Neural cell (in vitro differentiated cells): ENCODE measurements around the gene SAMD14. TPM values are rescaled to one million over a fixed set of nuclear protein-coding genes. Genes with fewer than 3 reads are reported as not detected.

Experiments
- H2AFZ ChIP-seq: fragments of 200-600, 300-800 bp; sonication (generic), shearing (Covaris generic); 2 replicates; pipeline ENCODE4 v1.6.0; 2014; ENCODE audit warnings: low read depth, mild to moderate bottlenecking, antibody characterized with exemption, low read length, moderate library complexity
- H3F3A ChIP-seq: fragments of 200-600 bp; shearing (Covaris generic); 2 replicates; pipeline ENCODE4 v1.6.1; 2016; ENCODE audit warnings: mild to moderate bottlenecking, moderate library complexity, mixed read lengths, antibody characterized with exemption, low read length; ENCODE audit not compliant: insufficient read depth, poor library complexity, severe bottlenecking
- H3K27ac ChIP-seq: fragments of 200-600, 300-800 bp; sonication (generic), shearing (Covaris generic); 2 replicates; pipeline ENCODE4 v1.5.1; 2014; ENCODE audit warnings: mild to moderate bottlenecking, low read length, moderate library complexity
- H3K27me3 ChIP-seq: fragments of 300-800, 200-600 bp; sonication (generic), shearing (Covaris generic); 2 replicates; pipeline ENCODE4 v1.6.0; 2014; ENCODE audit warnings: mild to moderate bottlenecking, low read depth, low read length, moderate library complexity; ENCODE audit not compliant: insufficient read depth
- H3K36me3 ChIP-seq: fragments of 300-800, 200-600 bp; sonication (generic), shearing (Covaris generic); 2 replicates; pipeline ENCODE4 v1.5.1; 2014; ENCODE audit warnings: mild to moderate bottlenecking, antibody characterized with exemption, low read length, moderate library complexity; ENCODE audit not compliant: insufficient read depth
- H3K4me2 ChIP-seq: fragments of 300-800, 200-600 bp; sonication (generic), shearing (Covaris generic); 2 replicates; pipeline ENCODE4 v1.6.0; 2014; ENCODE audit warnings: mild to moderate bottlenecking, low read length
- H3K4me3 ChIP-seq: fragments of 300-800, 200-600 bp; sonication (generic), shearing (Covaris generic); 2 replicates; pipeline ENCODE4 v1.5.1; 2014; ENCODE audit warnings: mild to moderate bottlenecking, low read length, moderate library complexity
- H3K79me2 ChIP-seq: fragments of 200-600 bp; shearing (Covaris generic); replicated peaks from 2 replicates; pipeline ENCODE4 v1.6.0; 2014; ENCODE audit warnings: mild to moderate bottlenecking, low read length, moderate library complexity; ENCODE audit not compliant: insufficient read depth
- H3K9ac ChIP-seq: fragments of 300-800, 200-600 bp; sonication (generic), shearing (Covaris generic); 2 replicates; pipeline ENCODE4 v1.6.1; 2016; ENCODE audit warnings: mild to moderate bottlenecking, low read length, mixed read lengths
- H3K9me2 ChIP-seq: fragments of 200-600 bp; shearing (Covaris generic); 2 replicates; pipeline ENCODE4 v1.6.1; 2016; ENCODE audit warnings: mild to moderate bottlenecking, low read length, mixed read lengths; ENCODE audit not compliant: insufficient read depth
- H3K9me3 ChIP-seq: fragments of 200-600, 300-800 bp; sonication (generic), shearing (Covaris generic); 2 replicates; pipeline ENCODE4 v1.6.1; 2016; ENCODE audit warnings: mild to moderate bottlenecking, mixed run types, low read length, moderate library complexity, mixed read lengths
- H4K20me1 ChIP-seq: fragments of 200-600 bp; shearing (Covaris generic); 2 replicates; pipeline ENCODE4 v1.6.1; 2016; ENCODE audit warnings: mild to moderate bottlenecking, mixed run types; ENCODE audit not compliant: insufficient read depth
- EP300 ChIP-seq: fragments of 450-650 bp; conservative IDR thresholded peaks from 2 replicates; pipeline ENCODE4 v1.6.1; 2014; ENCODE audit warnings: antibody characterized with exemption, mild to moderate bottlenecking, moderate library complexity; ENCODE audit not compliant: poor library complexity, severe bottlenecking
- EZH2 ChIP-seq: fragments of 200-600, 300-800 bp; shearing (Covaris generic), sonication (generic); IDR thresholded peaks from 2 replicates; pipeline ENCODE4 v1.6.1; 2014; ENCODE audit warnings: antibody characterized with exemption, low read length, borderline replicate concordance, mild to moderate bottlenecking; ENCODE audit not compliant: insufficient read depth, poor library complexity, severe bottlenecking
- MXI1 ChIP-seq: fragments of 450-650 bp; conservative IDR thresholded peaks from 2 replicates; pipeline ENCODE4 v1.6.1; 2014; ENCODE audit warnings: antibody characterized with exemption, mild to moderate bottlenecking; ENCODE audit not compliant: poor library complexity, severe bottlenecking
- POLR2AphosphoS5 ChIP-seq: IDR thresholded peaks from 2 replicates; pipeline ENCODE4 v1.6.1; 2012
- RAD21 ChIP-seq: fragments of 450-650 bp; conservative IDR thresholded peaks from 2 replicates; pipeline ENCODE4 v1.6.1; 2014; ENCODE audit warnings: antibody characterized with exemption, mild to moderate bottlenecking, moderate library complexity
- SMC3 ChIP-seq: fragments of 450-650 bp; conservative IDR thresholded peaks from 2 replicates; pipeline ENCODE4 v1.6.1; 2014; ENCODE audit warnings: antibody characterized with exemption, mild to moderate bottlenecking, moderate library complexity; ENCODE audit not compliant: poor library complexity
- TAF1 ChIP-seq: IDR thresholded peaks from 2 replicates; pipeline ENCODE4 v1.6.1; 2012; ENCODE audit warnings: low read depth
- polyA plus RNA-seq: library from polyadenylated mRNA; depleted of rRNA; stranded (reverse); fragments of >200 nt; gene quantifications from 2 replicates; pipeline ENCODE4 v1.2.3, GENCODE V29; 2014
- TF ChIP-seq, protein P1 (sequence below): fragments of 450-650 bp; IDR thresholded peaks from 2 replicates; pipeline ENCODE4 v1.5.1; 2014; ENCODE audit warnings: antibody characterized with exemption, mild to moderate bottlenecking, moderate library complexity; ENCODE audit not compliant: poor library complexity, severe bottlenecking
- TF ChIP-seq, protein P2 (sequence below): IDR thresholded peaks from 2 replicates; pipeline ENCODE4 v1.6.1; 2012; ENCODE audit warnings: borderline replicate concordance

SAMD14 gene
- polyA plus RNA-seq, 1 donor from 2014 or later, result 105 TPM

DNA sequence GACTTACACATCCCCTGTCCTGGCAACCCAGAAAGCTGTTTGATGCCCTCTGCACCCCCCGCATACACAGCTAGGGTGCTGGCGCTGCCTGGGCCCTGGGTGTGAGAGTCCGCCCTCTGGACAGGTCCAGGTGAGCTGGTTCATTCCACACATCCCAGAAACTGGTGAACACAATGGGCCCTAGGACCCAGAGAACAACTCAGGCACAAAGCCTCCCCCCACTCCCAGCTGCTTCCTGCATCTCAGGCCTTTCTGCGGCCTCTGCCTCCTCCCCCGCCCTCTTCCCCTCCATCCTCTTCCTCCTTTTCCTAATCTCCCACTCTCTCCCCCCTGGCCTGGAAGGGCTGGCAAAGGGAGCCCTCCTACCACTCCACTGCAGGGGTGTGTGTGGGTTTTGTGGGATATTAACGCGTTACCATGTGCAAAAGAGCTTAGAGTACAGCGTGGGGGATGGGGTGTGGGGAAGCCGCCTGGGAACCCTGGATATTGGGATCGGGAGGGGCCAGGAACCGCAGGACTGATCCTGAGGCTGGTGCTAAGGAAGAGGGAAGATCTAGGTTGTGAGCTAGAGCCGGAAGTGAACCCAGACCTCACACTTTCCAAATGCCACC is 22.1 kb upstream of the SAMD14 start:
- peak overlapping the region; percentile 94 for H3K9ac ChIP-seq
- H3K4me2 ChIP-seq, result peak overlapping the region; percentile 99
- no peaks in the 10 kb centered on the region for H3F3A ChIP-seq
- no peaks in the 10 kb centered on the region for H3K36me3 ChIP-seq
- H3K4me3 ChIP-seq, result peak overlapping the region; percentile 91
- H3K27ac ChIP-seq, result peak overlapping the region; percentile 89
- peaks cover 33% of the 10 kb centered on the region for H3K79me2 ChIP-seq
- no peaks in the 10 kb centered on the region for H3K9me2 ChIP-seq
- H3K9me3 ChIP-seq, result no peaks in the 10 kb centered on the region
- peak overlapping the region; percentile 95 for H2AFZ ChIP-seq
- TF ChIP-seq EZH2 (no peak), RAD21 (peak; percentile 13), POLR2AphosphoS5 (peak; percentile 76), EP300 (peak; percentile 74), MXI1 (peak; percentile 83), TAF1 (peak; percentile 79), SMC3 (no peak)
- TF ChIP-seq, protein P1, sequence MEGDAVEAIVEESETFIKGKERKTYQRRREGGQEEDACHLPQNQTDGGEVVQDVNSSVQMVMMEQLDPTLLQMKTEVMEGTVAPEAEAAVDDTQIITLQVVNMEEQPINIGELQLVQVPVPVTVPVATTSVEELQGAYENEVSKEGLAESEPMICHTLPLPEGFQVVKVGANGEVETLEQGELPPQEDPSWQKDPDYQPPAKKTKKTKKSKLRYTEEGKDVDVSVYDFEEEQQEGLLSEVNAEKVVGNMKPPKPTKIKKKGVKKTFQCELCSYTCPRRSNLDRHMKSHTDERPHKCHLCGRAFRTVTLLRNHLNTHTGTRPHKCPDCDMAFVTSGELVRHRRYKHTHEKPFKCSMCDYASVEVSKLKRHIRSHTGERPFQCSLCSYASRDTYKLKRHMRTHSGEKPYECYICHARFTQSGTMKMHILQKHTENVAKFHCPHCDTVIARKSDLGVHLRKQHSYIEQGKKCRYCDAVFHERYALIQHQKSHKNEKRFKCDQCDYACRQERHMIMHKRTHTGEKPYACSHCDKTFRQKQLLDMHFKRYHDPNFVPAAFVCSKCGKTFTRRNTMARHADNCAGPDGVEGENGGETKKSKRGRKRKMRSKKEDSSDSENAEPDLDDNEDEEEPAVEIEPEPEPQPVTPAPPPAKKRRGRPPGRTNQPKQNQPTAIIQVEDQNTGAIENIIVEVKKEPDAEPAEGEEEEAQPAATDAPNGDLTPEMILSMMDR, result peak; percentile 35
- TF ChIP-seq, protein P2, sequence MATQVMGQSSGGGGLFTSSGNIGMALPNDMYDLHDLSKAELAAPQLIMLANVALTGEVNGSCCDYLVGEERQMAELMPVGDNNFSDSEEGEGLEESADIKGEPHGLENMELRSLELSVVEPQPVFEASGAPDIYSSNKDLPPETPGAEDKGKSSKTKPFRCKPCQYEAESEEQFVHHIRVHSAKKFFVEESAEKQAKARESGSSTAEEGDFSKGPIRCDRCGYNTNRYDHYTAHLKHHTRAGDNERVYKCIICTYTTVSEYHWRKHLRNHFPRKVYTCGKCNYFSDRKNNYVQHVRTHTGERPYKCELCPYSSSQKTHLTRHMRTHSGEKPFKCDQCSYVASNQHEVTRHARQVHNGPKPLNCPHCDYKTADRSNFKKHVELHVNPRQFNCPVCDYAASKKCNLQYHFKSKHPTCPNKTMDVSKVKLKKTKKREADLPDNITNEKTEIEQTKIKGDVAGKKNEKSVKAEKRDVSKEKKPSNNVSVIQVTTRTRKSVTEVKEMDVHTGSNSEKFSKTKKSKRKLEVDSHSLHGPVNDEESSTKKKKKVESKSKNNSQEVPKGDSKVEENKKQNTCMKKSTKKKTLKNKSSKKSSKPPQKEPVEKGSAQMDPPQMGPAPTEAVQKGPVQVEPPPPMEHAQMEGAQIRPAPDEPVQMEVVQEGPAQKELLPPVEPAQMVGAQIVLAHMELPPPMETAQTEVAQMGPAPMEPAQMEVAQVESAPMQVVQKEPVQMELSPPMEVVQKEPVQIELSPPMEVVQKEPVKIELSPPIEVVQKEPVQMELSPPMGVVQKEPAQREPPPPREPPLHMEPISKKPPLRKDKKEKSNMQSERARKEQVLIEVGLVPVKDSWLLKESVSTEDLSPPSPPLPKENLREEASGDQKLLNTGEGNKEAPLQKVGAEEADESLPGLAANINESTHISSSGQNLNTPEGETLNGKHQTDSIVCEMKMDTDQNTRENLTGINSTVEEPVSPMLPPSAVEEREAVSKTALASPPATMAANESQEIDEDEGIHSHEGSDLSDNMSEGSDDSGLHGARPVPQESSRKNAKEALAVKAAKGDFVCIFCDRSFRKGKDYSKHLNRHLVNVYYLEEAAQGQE, result peak; percentile 82
- H4K20me1 ChIP-seq, result peaks cover 24% of the 10 kb centered on the region
- no peaks in the 10 kb centered on the region for H3K27me3 ChIP-seq

DNA sequence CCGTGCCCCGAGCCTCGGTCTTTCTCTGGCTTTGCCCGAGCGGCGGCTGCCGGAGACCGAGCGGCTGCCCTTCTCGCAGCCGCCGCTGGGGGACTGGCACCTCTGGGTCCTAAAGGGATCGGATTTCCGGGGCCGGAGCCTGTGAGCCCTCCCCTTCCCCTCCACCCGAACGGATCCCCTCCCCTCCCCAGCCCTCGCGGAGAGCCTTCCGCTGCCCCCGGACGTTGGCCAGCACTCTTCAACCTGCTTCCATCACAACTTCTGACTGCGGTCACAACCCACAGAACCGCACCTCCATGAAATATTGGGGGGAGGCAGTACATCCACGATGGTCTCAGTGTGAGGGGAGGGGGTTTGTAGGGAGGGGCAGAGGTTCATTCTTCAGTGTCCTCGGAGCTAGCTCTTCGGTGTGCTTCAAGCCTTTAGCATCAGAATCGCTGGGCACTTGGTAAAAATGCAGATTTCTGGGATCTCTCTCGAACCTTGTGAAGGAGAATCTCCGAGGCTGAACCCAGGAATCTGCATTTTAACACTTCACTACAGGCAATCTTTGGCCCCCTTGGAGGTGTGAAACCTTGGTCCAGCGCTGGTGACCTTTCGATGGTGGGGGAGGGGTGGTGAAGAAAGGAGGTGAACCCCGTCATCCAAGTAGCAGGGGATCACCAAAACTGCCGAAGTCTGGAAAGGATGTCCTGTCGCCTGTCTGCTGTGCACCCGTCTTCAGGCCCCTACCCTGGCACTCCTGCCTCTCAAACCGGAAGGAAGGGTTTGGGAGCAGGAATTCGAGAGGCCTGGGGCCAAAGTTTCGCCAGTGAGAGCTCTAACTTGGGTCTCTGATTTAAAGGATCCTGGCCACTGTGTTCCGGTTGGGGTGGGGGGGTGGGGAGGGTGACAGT is 21.3 kb upstream of the SAMD14 start:
- H2AFZ ChIP-seq, result no peak overlapping the region
- no peaks in the 10 kb centered on the region for H3K9me2 ChIP-seq
- H4K20me1 ChIP-seq, result peaks cover 31% of the 10 kb centered on the region
- peak; percentile 60 for TF ChIP-seq TAF1
- TF ChIP-seq, protein P1, result peak; percentile 47
- TF ChIP-seq SMC3, result no peak
- peak; percentile 57 for TF ChIP-seq POLR2AphosphoS5
- no peaks in the 10 kb centered on the region for H3K9me3 ChIP-seq
- H3K36me3 ChIP-seq, result no peaks in the 10 kb centered on the region
- H3K27ac ChIP-seq, result peak overlapping the region; percentile 89
- no peaks in the 10 kb centered on the region for H3K27me3 ChIP-seq
- H3K4me2 ChIP-seq, result peak overlapping the region; percentile 82
- H3F3A ChIP-seq, result no peaks in the 10 kb centered on the region
- peak overlapping the region; percentile 91 for H3K4me3 ChIP-seq
- peaks cover 41% of the 10 kb centered on the region for H3K79me2 ChIP-seq
- peak overlapping the region; percentile 94 for H3K9ac ChIP-seq
